Measurements from ENCODE around the gene C16orf87.
"Not testable (repeated sequence)": the region's sequence is repeated elsewhere in the genome, so short reads cannot be mapped to it uniquely, and the experiment has no call there.

Gene C16orf87

DNA sequence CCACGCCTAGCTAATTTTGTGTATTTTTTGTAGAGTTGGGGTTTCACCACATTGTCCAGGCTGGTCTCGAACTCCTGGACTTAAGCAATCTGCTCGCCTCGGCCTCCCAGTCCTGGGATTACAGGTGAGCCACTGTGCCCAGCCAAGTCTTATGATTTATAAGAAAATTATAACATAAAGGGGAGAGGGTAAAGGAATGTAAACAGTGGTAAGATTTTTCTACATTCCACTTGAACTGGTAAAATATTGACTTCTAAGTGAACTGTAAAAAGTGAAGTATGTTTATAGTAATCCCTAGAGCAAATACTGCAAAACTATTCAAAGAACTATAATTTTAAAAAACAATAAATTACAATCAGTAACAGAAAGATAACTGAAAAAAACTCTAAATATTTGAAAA lies 33.5 kb downstream of the C16orf87 start:
- no peak for DNase-seq

DNA sequence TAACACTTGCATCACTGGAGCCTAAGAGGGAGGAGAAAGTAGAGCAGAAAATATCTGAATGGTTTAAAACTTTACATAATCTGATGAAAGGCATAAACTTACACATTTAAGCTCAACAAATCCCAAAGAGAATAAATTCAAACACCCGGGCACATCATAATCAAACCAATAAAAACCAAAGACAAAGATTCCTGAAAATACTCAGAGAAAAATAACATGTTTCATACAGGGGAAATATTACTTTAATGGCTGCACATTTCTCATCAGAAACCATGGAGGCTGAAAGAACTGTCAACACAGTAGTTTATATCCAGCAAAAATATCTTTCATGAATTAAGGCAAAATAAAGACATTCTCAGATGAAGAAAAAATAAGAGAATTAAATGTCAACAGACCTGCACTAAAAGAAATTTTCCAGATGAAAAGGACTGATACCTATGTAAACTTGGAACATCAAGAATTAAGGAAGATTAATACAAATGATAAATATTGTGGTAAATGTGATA lies 34.2 kb downstream of the C16orf87 start:
- no peak for DNase-seq

DNA sequence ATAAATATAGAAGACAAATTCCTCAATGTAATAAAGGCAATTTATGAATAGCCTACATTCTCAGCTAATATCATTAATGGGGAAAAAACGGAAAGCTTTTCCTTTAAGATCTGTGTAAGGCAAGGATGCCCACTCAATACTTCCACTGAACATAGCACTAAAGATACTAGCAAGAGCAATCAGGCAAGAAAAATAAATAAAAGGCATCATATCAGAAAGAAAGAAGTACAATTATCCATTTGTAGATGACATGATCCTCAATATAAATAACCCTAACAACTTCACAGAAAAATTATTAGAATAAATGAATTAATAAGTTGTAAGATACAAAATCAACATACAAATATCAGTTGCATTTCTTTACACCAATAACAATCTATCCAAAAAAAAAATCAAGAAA lies 37.1 kb downstream of the C16orf87 start:
- DNase-seq, result no peak

DNA sequence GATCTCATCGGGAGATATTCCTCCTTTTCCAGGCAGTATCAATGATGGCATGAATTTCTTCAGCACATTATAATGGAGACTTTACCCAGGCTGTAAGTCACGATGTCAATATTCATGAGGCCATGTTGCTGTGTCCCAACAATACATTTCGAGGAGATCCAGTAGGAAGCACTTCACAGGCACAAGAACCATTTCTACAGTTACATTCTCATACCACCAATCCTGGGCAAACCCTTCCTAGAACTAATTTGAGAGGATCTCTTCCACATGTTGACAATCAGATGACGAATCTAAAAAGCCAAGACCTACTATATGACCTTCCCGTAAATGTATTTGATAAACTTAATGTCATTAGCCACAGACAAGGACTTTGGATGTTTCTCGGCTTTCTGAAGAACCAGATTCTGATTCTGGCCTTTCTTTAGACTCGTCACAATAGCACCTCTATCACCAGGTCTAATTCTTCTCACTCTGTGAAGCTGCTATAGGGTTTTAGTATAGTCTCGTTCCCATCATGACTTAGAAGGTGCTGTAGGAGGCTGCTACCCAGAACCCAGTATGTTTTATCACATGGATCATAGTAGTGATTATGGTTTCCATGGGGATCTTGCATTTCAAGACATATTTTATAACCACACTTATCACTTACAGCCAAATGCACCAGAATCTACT lies 40.2 kb downstream of the C16orf87 start:
- no peak for DNase-seq

DNA sequence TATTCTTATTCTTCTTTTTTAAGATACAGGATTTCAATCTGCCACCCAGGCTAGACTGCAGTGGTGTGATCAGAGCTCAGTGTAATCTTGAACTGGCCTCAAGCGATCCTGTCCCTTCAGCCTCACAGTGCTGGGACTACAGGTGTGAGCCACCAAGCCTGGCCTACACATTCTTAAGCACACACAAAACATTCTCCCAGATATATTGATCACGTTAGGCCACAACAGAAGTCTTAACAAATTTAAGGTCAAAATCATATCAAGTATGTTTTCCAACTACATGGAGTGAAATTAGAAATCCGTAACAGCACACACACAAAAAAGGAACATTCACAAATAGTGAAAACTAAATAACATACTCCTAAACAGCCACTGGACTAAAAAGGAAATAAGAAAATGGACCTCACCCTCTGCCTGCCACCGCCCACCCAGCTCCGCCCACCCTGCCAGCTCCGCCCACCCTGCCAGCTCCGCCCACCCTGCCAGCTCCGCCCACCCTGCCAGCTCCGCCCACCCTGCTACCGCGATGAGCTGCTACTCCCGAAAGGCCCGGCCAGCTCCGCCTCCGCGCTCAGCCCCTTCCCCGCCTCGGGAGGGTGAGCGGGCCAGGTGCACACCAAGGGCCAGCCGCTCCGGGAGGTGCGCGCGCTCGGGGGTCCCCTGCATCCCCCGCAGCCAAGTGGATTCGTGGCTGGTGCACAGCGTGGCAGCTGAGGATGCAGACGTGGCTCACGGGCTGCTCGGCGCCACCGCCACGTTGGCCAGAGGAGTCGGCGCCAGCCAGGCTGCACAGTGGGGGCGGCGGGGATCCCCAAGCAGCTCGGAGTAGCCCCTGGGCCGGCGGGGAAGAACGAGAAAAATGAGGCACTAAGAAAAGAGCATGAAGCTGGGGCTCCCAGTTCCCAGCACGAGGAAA lies 41.2 kb downstream of the C16orf87 start:
- peak; percentile 83 for DNase-seq

DNA sequence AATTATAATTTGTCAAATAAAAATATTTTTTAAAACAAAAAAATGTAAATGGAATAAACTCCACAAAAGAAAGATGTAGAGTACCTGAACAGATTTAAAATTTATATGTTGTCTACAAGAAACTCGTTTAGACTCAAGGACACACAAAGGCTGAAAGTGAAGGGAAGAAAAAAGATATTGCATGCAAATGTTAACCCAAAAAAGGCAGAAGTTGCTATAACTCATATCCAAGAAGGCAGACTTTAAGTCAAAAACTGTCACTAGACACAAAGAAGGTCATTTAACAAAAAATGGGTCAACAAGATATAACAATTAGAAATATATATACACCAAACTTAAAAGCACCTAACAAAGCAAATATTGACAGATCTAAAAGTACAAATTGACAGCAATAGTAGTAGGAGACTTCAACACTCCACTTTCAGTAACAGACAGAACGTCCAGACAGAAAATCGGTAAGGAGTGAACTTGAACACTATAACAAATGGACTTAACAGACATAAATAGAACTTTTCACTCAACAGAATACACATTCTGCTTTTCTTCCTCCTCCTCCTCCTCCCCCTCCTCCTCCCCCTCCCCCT lies 42.0 kb downstream of the C16orf87 start:
- no peak for DNase-seq

DNA sequence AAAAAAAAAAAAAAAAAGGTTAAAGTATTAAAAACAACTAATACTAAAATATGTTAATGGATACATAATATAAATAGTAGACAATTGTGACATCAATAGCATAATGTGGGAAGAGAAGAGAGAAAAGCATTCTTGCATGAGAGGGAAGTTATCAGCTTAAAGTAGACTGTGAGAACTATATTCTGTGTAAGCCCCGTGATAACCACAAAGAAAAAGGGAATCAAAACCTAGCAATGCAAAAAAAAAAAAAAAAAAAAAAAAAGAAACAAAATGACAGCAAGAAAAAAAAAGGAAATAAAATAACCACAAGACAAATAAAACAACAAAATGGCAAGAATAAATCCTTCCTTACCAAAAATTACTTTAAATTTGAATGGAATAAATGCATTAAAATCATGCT lies 43.1 kb downstream of the C16orf87 start:
- no peak for DNase-seq

DNA sequence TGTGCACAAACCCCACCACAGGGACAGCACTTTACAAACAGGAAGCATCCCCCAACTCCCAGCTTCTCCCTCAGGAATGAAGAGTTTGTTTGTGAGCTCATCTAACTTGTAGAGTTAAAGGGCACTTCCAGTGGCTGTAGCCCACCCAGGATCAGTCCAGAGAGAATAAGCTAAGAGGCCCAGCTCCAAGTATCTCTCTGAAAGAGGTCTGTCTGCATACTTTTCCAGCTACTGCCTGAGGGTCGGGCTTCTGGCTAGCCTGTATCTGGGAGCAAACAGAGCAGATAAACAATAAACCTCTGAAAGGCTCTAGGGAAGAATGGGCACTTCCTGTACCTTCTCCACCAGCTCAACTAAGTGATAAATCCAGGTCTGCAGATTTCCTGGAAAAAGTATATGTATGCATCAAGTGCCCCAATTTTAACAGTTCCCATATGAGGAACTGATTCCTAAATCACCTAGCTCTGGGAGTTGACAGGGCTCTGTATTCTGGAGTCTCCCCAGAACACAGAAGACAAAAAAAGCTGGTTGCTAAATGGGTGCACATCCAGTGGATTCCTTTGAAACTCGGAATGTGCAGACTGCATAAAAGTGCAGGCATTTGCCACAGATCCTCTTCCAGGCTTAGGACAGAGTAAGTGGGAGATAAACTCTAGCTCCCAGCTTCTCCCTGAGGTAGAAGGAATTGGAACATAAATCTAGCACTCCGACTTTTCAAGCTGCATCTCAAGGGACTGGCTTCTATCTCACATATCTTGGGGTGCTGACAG lies 45.7 kb downstream of the C16orf87 start:
- no peak for DNase-seq

DNA sequence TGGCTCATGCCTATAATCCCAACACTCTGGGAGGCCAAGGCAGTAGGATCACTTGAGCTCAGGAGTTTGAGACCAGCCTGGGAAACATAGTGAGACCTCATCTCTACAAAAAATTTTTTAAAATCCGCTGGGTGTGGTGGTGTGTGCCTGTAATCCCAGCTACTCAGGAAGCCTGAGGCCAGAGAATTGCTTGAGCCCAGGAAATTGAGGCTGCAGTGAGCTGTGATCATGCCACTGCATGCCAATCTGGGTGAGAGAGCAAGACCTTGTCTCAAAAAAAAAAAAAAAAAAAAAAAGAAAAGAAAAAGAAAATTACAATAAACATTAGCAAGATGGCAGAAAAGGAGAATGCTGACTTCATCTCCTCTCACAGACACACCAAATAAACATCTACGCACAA lies 46.4 kb downstream of the C16orf87 start:
- not testable (repeated sequence) for DNase-seq

DNA sequence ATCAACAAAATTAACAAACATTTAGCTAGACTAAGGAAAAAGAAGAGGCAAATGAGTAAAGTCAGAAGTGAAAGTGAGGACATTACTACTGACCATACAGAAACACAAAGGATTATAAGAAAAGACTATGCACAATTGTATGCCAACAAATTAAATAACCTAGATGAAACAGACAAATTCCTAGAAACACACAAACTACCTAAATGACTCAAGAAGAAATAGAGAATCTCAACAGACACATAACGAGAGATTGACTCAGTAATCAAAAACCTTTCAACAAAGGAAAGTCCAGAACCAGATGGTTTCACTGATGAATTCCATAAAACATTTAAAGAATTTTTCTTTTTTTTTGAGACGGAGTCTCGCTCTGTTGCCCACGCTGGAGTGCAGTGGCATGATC lies 47.2 kb downstream of the C16orf87 start:
- no peak for DNase-seq

DNA sequence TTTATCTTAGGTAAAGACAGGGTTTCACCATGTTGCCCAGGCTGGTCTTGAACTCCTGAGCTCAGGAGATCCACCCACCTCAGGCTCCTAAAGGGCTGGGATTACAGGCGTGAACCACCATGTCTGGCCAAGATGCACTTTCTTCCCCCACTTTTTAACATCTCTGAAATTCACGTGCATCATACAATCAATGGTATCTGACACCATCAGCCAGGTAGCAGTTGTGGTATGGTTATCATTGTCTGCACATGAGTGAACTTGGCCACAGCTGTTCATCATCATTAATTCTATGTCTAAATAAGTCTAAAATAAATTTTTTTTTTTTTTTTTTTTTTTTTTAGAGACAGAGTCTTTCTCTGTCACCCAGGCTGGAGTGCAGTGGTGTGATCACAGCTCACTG lies 48.7 kb downstream of the C16orf87 start:
- DNase-seq, result no peak

DNA sequence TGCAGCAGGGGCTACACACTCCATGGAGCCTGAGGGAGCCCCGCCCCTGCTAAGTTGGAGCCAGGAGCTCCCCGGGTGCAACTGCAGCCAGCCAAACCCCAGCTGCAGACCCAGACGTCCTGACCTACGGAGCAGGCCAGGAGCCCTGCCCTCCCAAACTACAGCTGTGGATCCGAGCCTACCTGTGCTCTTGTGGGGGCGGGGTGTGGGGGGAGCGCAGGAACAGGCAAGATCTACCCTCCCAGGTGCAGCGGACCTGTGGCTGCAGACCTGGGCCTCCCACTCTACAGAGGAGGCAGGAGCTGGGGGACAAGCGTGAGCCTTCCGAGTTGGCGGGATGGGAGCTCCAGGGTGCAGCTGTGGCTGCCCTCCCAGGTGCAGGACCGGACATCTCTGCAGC lies 53.2 kb downstream of the C16orf87 start:
- no peak for DNase-seq

DNA sequence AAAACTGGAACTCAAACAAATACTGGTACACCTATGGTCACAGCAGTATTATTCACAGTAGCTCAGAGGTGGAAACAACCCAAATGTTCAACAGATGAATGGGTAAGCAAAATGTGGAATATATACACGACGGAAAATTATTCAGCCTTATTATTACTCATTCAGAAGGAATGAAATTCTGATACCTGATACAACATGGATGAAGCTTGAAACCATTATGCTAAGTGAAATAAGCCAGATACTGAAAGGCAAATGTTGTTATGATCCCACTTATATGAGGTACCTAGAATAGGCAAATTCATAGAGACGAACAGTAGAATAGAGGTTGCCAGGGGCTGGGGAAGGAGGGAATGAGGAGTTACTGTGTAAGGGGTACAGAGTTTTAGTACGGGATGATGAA lies 55.8 kb downstream of the C16orf87 start:
- no peak for DNase-seq

DNA sequence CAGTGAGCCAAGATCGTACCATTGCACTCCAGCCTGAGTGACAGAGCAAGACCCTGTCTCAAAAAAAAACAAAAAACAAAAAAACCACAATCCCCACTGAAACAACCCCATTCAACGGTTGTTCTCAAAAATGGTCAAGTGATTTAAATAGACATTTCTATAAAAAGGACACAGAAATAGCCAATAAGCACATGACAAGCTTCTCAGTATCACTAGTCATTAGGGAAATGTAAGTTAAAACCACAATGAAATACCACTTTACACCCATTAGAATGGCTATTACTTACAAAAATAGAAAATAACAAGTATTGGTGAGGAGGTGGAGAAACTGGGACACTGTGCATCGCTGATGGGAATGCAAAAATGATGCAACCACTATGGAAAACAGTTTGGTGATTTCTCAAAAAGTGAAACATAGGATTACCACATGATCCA lies 56.2 kb downstream of the C16orf87 start:
- no peak for DNase-seq

DNA sequence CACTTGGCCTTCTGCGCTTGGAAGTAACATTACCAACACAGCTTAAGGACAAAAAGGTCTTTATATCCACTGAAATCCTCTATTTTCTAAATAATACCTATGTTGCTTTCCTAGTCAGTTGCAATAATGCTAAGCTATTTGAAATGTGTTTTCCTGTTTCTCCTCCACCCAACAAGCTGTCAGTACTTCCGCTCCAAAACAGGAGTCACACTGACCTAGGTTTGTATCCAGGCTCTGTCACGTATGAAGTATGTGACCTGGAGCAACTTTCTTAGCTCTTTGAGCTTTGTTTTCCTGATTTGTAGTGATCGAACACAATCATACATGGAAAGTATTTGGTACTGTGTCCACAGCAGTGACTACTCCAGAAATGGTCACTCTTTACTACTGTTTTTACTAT lies 58.5 kb downstream of the C16orf87 start:
- DNase-seq, result no peak

DNA sequence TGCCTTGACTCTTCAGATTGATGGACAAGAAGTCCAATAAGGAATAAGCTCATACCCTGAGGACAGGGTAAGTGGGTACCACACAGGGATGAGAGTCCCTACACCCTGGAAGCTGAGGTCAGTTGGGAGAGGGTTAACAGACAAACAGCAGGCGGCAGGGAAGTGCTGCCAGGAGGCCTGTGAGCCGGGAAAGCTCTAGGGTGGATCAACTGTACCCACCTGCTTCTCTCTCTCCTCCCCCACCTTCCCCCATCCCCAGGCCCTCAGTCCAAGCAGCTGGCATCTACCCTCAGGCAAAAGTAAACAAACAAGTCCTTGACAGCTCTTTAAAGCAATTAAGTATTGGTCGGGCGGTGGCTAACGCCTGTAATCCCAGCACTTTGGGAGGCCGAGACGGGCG lies 62.2 kb downstream of the C16orf87 start:
- DNase-seq, result no peak

DNA sequence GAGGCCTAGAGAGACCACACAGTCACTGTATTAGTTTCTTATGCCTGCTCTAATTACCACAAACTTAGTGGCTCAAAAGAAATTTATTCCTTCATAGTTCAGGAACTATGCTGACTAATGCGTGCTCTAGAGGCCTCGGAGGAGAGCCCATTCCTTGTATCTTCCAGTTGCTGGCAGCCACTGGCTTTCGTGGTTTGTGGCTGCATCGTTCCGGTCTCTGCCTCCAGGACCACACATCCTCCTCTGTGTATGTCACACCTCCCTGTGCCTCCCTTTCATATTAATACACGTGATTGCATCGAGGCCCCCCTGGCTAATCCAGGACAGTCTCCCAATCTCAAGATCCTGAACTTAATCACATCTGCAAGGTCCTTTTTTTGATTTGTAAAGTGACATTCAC lies 65.9 kb downstream of the C16orf87 start:
- no peak for DNase-seq

DNA sequence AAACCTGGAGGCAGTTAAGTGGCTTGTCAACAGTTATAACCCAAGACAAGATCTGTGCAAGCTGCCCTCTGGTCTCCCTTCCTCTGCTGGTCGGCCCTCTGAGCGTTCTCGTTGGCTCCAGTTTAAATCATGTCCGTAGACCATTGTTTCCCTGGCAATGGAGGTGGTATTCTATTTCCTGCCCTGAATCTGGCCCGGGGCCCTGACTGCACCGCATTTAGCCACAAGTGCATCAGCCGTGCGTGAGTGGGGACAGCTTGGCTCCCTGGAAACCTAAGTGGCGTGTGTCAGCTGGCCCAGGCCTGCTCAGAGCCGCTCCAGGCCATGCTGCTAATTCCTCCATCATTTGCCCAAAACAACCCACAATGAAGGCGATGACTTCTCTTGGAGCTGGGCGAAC lies 67.8 kb downstream of the C16orf87 start:
- DNase-seq, result no peak

DNA sequence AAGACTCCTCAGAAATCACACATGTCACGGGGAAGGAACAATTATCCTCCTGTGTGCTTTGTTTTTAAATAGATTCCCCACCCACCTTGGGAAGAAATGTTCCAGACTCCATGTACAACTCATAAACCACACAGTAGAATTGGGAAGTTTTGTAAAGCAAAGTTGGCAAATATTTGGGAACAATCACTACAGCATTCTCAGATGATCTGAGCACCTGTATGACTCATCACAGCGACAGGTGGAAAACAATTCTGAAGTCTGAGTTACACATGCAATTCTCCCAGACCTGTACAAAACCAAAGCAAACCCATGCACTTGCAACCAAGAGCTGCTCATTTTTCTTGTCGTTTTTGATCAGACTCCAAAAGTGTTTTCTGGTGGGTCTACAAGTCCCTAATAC lies 68.4 kb downstream of the C16orf87 start:
- DNase-seq, result no peak

DNA sequence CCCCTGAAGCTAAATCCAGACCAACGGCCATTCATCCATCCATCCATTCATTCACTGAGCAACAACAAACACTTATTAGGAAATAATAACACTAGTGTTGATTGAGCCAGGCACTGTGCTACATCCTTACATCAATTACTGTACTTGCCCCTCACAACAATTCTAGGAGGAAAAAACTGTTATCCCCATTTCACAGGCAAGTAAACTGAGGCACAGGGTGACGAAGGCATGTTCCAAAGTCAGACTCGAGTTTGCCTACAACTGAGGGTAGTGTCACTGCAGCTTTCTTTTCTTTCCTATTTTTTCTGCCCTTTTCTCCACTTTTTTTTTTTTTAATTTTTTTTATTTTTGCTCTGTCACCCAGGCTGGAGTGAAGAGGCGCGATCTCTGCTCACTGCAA lies 71.7 kb downstream of the C16orf87 start:
- DNase-seq, result no peak

DNA sequence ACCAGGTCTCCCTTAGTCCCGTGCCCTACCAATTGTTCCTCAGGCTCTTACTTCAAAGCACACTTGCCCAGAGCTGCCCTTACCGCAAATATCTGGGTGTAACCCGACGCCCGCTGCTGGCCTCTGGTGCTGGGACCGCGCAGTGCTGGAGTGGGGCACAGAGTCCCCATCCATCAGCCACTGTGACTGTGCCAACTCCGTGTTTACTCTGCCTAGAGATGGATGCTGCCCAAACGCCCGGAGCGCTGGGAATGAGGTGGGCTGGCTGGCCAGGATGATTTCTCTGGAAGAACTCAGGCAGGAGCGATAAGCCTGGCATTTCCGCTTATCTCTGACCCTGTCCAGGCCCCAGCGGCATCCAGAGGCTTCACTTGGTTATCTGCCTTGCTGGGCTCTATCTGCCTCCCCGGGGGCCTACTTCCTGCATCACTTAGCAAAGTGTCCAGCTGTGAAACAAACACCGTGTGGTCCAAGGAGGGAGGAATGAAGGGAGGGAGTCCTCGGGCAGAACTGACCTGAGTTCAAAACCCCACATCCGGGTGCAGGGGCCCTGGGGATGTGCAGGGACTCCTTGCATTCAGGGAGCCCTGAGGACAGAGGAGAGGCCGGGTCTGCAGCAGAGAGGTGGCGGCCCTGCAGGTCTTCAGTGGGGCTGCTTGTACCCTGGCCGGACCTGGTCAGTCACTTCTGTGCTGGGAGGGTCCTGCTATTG lies 73.5 kb downstream of the C16orf87 start:
- DNase-seq, result no peak

DNA sequence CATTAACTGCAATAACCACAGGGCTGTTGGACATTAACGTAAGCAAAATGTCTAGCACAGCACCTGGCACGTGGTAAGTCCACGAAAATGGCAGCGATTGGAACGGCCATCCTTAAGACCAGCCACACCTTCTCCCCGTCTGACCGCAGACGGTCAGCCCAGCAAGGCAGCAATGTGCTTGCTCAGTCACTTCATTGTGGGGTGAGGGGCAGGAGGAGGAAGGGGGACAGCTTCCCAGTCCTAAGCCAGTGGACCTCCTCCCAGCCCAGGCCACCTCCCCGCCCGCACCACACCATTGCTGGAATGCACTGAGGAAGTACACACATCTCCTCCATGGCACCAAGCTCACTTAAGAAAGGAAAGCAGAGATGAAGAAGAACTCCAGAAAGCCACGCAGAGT lies 74.2 kb downstream of the C16orf87 start:
- DNase-seq, result no peak
